GM19023 (cell line): ENCODE results near the gene GLIPR2.
"Not testable (repeated sequence)": the region's sequence is repeated elsewhere in the genome, so short reads cannot be mapped to it uniquely, and the experiment has no call there.

Experiments used
- ATAC-seq: cut with Tn5 transposase; IDR thresholded peaks from one replicate; pipeline ENCODE4 v1.9.1; 2021; ENCODE audit warnings: mild to moderate bottlenecking, moderate library complexity; ENCODE audit not compliant: unreplicated experiment

Gene GLIPR2

GRCh38 chr9:36162211-36162738 is 25.7 kb downstream of the GLIPR2 start:
- no peak for ATAC-seq

GRCh38 chr9:36163049-36163785 is 26.7 kb downstream of the GLIPR2 start:
- no peak for ATAC-seq

GRCh38 chr9:36163786-36164170 is 27.2 kb downstream of the GLIPR2 start:
- no peak for ATAC-seq

GRCh38 chr9:36164372-36164771 is 27.8 kb downstream of the GLIPR2 start:
- no peak for ATAC-seq

- no peak for ATAC-seq
These were observed 28.5 kb downstream of the GLIPR2 start for GRCh38 chr9:36164989-36165388.

- ATAC-seq: no peak
These were observed 29.3 kb downstream of the GLIPR2 start for GRCh38 chr9:36165826-36166167.

- ATAC-seq: peak; percentile 85
These were observed 29.8 kb downstream of the GLIPR2 start for GRCh38 chr9:36166168-36166927.

- no peak for ATAC-seq
These were observed 32.6 kb downstream of the GLIPR2 start, which contains the start of gene CCIN for GRCh38 chr9:36169166-36169565. CCIN (plus strand) TSS chr9:36169388; CDS start chr9:36169503, 115 bp downstream.

GRCh38 chr9:36169708-36170107 is 33.2 kb downstream of the GLIPR2 start:
- ATAC-seq: no peak

- no peak for ATAC-seq
These were observed 34.0 kb downstream of the GLIPR2 start for GRCh38 chr9:36170531-36170930.

GRCh38 chr9:36173861-36174260 is 37.3 kb downstream of the GLIPR2 start:
- ATAC-seq: no peak

GRCh38 chr9:36174271-36174670 is 37.7 kb downstream of the GLIPR2 start:
- no peak for ATAC-seq

GRCh38 chr9:36174731-36175130 is 38.2 kb downstream of the GLIPR2 start:
- ATAC-seq: no peak

GRCh38 chr9:36175209-36175608 is 38.7 kb downstream of the GLIPR2 start:
- ATAC-seq: not testable (repeated sequence)

GRCh38 chr9:36176496-36176895 is 40.0 kb downstream of the GLIPR2 start:
- not testable (repeated sequence) for ATAC-seq

- no peak for ATAC-seq
These were observed 41.0 kb downstream of the GLIPR2 start for GRCh38 chr9:36177571-36177970.

- ATAC-seq: not testable (repeated sequence)
These were observed 43.7 kb downstream of the GLIPR2 start for GRCh38 chr9:36180243-36180642.

GRCh38 chr9:36187414-36187813 is 50.9 kb downstream of the GLIPR2 start:
- ATAC-seq: no peak

GRCh38 chr9:36188212-36188611 is 51.7 kb downstream of the GLIPR2 start:
- no peak for ATAC-seq

- no peak for ATAC-seq
These were observed 53.4 kb downstream of the GLIPR2 start for GRCh38 chr9:36189976-36190375.

- peak; percentile 99 for ATAC-seq
These were observed 54.1 kb downstream of the GLIPR2 start, which contains the start of gene CLTA for GRCh38 chr9:36190388-36191289. CLTA (plus strand) TSS chr9:36190921; CDS start chr9:36191057, 136 bp downstream.
